Lower leg skin (tissue), 4 donors: ENCODE measurements around the gene MAFB. TPM values are rescaled to one million over a fixed set of nuclear protein-coding genes. Genes with fewer than 3 reads are reported as not detected.
A peak's percentile ranks its signal among the peaks of the same experiment; 100 is the strongest.

Source experiments
- DNase-seq, 2 donors: peaks; one replicate each; pipeline ENCODE4 v3.0.0-alpha.2; 2019; ENCODE audit warnings: low spot score in 2 of 2
- H3K4me3 ChIP-seq: fragments of 200-600 bp; sonication (generic); 2 replicates; pipeline ENCODE4 v1.5.1; 2017; ENCODE audit warnings: mild to moderate bottlenecking, low read depth; ENCODE audit not compliant: poor library complexity, severe bottlenecking
- CTCF ChIP-seq, 3 donors: fragments of 450-650 bp; IDR thresholded peaks; one replicate each; pipeline ENCODE4 v1.5.1; 2016; ENCODE audit warnings: antibody characterized with exemption in 3 of 3, mild to moderate bottlenecking in 3 of 3, moderate library complexity in 2 of 3
- POLR2A ChIP-seq, 2 donors: fragments of 450-650 bp; IDR thresholded peaks; one replicate each; pipeline ENCODE4 v1.6.1; 2016 to 2017; ENCODE audit warnings: antibody characterized with exemption in 2 of 2, mild to moderate bottlenecking in 1 of 2, moderate library complexity in 1 of 2
- WGBS, 2 donors: methylation state at CpG; one replicate each; pipeline ENCODE4 v1.1.5; 2018; 5-methylcytosine and 5-hydroxymethylcytosine counted together
- intact Hi-C: fragments of 100-400 bp; cut with DNase I; formaldehyde crosslinking; loops from one replicate; pipeline ENCODE4 v1.15.0; 2023; ENCODE audit warnings: low total_unique reads
- total RNA-seq, 4 donors: library from RNA; depleted of rRNA; stranded (reverse); fragments of >200 nt; gene quantifications; one replicate each; pipeline ENCODE4 v1.1.0, GENCODE V29; 2016

MAFB gene
- total RNA-seq, 4 donors from 2014 or later, result 40.4 to 96.8 (median 60.8) TPM

GRCh38 chr20:40688129-40689099 lies 622 bp downstream of the MAFB start:
- H3K4me3 ChIP-seq, result peak overlapping the region; percentile 67
- WGBS, 2 donors, result 1% methylated on average over 44 to 59 of the region's 120 CpGs
- intact Hi-C loops, result loop anchor here (10.0 kb wide), 1 partner anchor 434 kb away; no protein-coding TSS in a partner anchor
- peak in 1 of 2 donors; percentile 88 for DNase-seq
- TF ChIP-seq POLR2A (IDR thresholded peaks at IDR 0.05) (no peak), CTCF (IDR thresholded peaks at IDR 0.05) (no peak)

GRCh38 chr20:40687384-40688128 lies 1.5 kb downstream of the MAFB start:
- WGBS, 2 donors, result 0 to 2% methylated on average over 34 to 47 of the region's 62 CpGs
- TF ChIP-seq POLR2A (IDR thresholded peaks at IDR 0.05), result no peak
- TF ChIP-seq CTCF (IDR thresholded peaks at IDR 0.05), result no peak
- intact Hi-C loops, result loop anchor here (10.0 kb wide), 1 partner anchor 433 kb away; no protein-coding TSS in a partner anchor
- H3K4me3 ChIP-seq, result peak overlapping the region; percentile 67
- peak; percentile 79 to 94 for DNase-seq

- WGBS, 2 donors, result 14 to 18% methylated on average over 12 of the region's 12 CpGs
- peak overlapping the region; percentile 67 for H3K4me3 ChIP-seq
- TF ChIP-seq CTCF (IDR thresholded peaks at IDR 0.05) (no peak), POLR2A (IDR thresholded peaks at IDR 0.05) (no peak)
- DNase-seq, result no peak
- intact Hi-C loops, result loop anchor here (10.0 kb wide), 1 partner anchor 432 kb away; no protein-coding TSS in a partner anchor
Measured at GRCh38 chr20:40686893-40687292, 2.1 kb downstream of the MAFB start.

- H3K4me3 ChIP-seq, result peak overlapping the region; percentile 67
- WGBS, 2 donors, result 26 to 29% methylated on average over 7 of the region's 7 CpGs
- DNase-seq, result no peak
- TF ChIP-seq POLR2A (IDR thresholded peaks at IDR 0.05), result no peak
- no peak for TF ChIP-seq CTCF (IDR thresholded peaks at IDR 0.05)
- intact Hi-C loops, result loop anchor here (10.0 kb wide), 1 partner anchor 432 kb away; no protein-coding TSS in a partner anchor
Measured at GRCh38 chr20:40686434-40686882, 2.6 kb downstream of the MAFB start.

GRCh38 chr20:40685349-40685748 lies 3.7 kb downstream of the MAFB start:
- TF ChIP-seq CTCF (IDR thresholded peaks at IDR 0.05), result no peak
- intact Hi-C loops, result loop anchor here (10.0 kb wide), 1 partner anchor 431 kb away; no protein-coding TSS in a partner anchor
- peak overlapping the region; percentile 67 for H3K4me3 ChIP-seq
- no peak for DNase-seq
- WGBS, 2 donors, result 52 to 81% methylated on average over 2 to 4 of the region's 4 CpGs
